Central memory CD8-positive, alpha-beta T cell (primary cell): ENCODE results near the gene PLXND1.
A peak's percentile ranks its signal among the peaks of the same experiment; 100 is the strongest.
"Not testable (repeated sequence)": the region's sequence is repeated elsewhere in the genome, so short reads cannot be mapped to it uniquely, and the experiment has no call there.

Experiments
- ATAC-seq: fragments of 150-1000 bp; cut with Tn5 transposase; replicated peaks from 2 replicates; pipeline ENCODE4 v1.10.0; 2022; ENCODE audit warnings: mild to moderate bottlenecking, moderate FRiP score, moderate number of reproducible peaks; ENCODE audit not compliant: poor library complexity, severe bottlenecking; ENCODE audit errors: extremely low read depth
- DNase-seq, 2 donors: peaks; one replicate each; pipeline ENCODE4 v3.0.0; 2021; ENCODE audit warnings: low spot score in 2 of 2
- H3K27ac Mint-ChIP-seq: one replicate; pipeline ENCODE4 v1.8.0; 2022; ENCODE audit warnings: low read depth, mild to moderate bottlenecking, moderate library complexity, mixed read lengths
- H3K27me3 Mint-ChIP-seq: one replicate; pipeline ENCODE4 v1.8.0; 2022; ENCODE audit warnings: mixed read lengths
- H3K36me3 Mint-ChIP-seq: one replicate; pipeline ENCODE4 v1.8.0; 2022; ENCODE audit warnings: mild to moderate bottlenecking, moderate library complexity, mixed read lengths; ENCODE audit not compliant: insufficient read depth
- H3K4me1 Mint-ChIP-seq: one replicate; pipeline ENCODE4 v1.8.0; 2022; ENCODE audit warnings: mixed read lengths
- H3K4me3 Mint-ChIP-seq: one replicate; pipeline ENCODE4 v1.8.0; 2022; ENCODE audit warnings: mild to moderate bottlenecking, moderate library complexity, mixed read lengths
- H3K9me3 Mint-ChIP-seq: one replicate; pipeline ENCODE4 v1.8.0; 2022; ENCODE audit warnings: mixed read lengths

The PLXND1 gene

DNA sequence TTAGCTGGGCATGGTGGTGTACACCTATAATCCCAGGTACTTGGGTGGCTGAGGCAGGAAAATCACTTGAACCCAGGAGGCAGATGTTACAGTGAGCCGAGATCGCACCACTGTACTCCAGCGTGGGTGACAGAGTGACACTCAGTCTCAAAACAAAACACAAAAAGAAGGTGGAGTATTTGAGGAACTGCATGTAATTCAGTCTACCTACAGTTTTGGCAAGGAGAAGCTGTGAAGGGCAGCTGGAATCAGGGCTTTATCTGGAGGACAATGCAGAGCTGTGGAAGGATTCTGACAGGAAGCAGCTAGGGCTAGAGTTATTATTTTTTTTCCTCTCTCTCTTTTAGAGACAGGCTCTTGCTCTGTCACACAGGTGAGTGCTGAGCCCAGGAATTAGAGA lies 56.7 kb downstream of the PLXND1 start:
- Mint-ChIP-seq H3K36me3 (peaks cover 2% of the 10 kb centered on the region), H3K4me3 (no peak overlapping the region), H3K4me1 (peaks cover 31% of the 10 kb centered on the region), H3K27ac (peak overlapping the region; percentile 39), H3K9me3 (no peaks in the 10 kb centered on the region), H3K27me3 (no peaks in the 10 kb centered on the region)
- DNase-seq (no peak), ATAC-seq (no peak)

- H3K27ac Mint-ChIP-seq = peak overlapping the region; percentile 39
Observed at GRCh38 chr3:129549006-129549800, 57.3 kb downstream of the PLXND1 start.

DNA sequence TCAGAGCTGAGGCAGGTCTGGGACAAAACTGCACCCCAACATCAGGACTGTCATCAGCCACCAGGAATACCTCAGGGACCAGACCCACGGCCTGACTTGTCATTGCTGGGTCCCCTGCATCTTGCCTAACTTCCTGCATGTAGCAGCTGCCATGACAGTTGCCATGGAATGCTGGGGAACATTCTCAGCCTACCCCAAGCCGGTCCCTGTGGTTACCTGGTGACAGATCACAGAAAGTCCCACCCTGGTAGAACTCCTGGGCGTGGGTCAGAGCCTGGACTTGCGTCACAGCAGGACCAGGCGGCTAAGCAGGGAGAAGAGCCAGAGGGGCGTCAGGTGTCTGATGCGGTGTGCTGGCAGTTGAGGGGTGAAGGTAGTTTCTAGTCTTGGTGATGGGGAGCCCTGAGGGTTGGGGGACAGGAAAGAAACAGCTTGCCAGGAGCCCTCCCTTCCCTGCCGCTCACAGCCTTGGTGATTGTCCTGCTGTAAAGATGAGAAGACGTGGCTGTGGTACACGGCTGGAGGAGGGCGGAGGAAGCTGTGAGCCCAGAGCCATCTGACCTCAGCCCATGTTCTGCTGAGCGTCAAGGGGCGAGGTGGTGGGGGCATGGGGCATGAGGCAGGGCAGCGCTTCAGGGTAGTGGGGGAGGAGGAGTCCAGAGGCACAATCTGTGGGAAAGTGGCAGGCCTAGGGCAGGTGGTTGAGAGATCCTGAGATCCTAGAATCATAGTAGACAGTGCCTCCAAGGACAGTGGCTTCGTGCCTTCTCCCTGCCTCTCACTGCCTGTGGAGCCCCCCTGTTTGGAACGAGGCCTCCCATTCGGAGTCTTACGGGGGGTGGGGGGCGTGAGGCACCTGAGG lies 58.1 kb downstream of the PLXND1 start:
- DNase-seq (no peak), ATAC-seq (no peak)
- no peak overlapping the region for H3K4me3 Mint-ChIP-seq
- peaks cover 3% of the 10 kb centered on the region for H3K36me3 Mint-ChIP-seq
- H3K27me3 Mint-ChIP-seq = no peaks in the 10 kb centered on the region
- H3K4me1 Mint-ChIP-seq = peaks cover 18% of the 10 kb centered on the region
- no peak overlapping the region for H3K27ac Mint-ChIP-seq
- no peaks in the 10 kb centered on the region for H3K9me3 Mint-ChIP-seq

More at GRCh38 chr3:129549006-129549800, 57.3 kb downstream of the PLXND1 start:
- ATAC-seq = no peak
- H3K4me1 Mint-ChIP-seq = peaks cover 27% of the 10 kb centered on the region
- H3K9me3 Mint-ChIP-seq = no peaks in the 10 kb centered on the region
- no peak overlapping the region for H3K4me3 Mint-ChIP-seq
- DNase-seq = no peak
- H3K27me3 Mint-ChIP-seq = no peaks in the 10 kb centered on the region
- H3K36me3 Mint-ChIP-seq = peaks cover 2% of the 10 kb centered on the region

DNA sequence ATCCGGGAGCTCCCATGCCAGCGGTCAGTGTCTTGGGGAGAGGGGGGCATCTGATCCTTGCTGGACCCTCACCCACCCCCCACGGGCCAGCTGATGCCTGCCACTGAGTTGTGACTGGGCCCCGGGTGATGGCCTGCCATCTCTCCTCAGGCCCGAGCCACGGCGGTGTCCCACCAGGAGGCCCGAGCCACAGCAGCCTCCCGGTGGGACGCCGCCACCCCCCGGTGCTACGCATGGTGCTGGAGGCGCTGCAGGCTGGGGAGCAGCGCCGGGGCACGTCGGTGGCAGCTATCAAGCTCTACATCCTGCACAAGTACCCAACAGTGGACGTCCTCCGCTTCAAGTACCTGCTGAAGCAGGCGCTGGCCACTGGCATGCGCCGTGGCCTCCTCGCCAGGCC lies 59.2 kb downstream of the PLXND1 start:
- H3K36me3 Mint-ChIP-seq = peaks cover 3% of the 10 kb centered on the region

GRCh38 chr3:129545951-129546350 lies 60.5 kb downstream of the PLXND1 start:
- not testable (repeated sequence) for H3K27ac Mint-ChIP-seq, H3K9me3 Mint-ChIP-seq, H3K36me3 Mint-ChIP-seq, H3K4me3 Mint-ChIP-seq, ATAC-seq, DNase-seq, H3K27me3 Mint-ChIP-seq, H3K4me1 Mint-ChIP-seq

More for the DNA sequence above, 59.2 kb downstream of the PLXND1 start:
- no peak for DNase-seq
- no peaks in the 10 kb centered on the region for H3K9me3 Mint-ChIP-seq
- no peak overlapping the region for H3K4me3 Mint-ChIP-seq
- no peaks in the 10 kb centered on the region for H3K27me3 Mint-ChIP-seq
- no peak overlapping the region for H3K27ac Mint-ChIP-seq
- ATAC-seq = no peak
- peaks cover 9% of the 10 kb centered on the region for H3K4me1 Mint-ChIP-seq

GRCh38 chr3:129543999-129544398 lies 62.5 kb downstream of the PLXND1 start:
- no peak for ATAC-seq
- Mint-ChIP-seq H3K4me1 (no peaks in the 10 kb centered on the region), H3K4me3 (no peak overlapping the region), H3K36me3 (peaks cover 3% of the 10 kb centered on the region), H3K27me3 (no peaks in the 10 kb centered on the region), H3K27ac (peak overlapping the region; percentile 10), H3K9me3 (no peaks in the 10 kb centered on the region)
- DNase-seq = no peak

- Mint-ChIP-seq H3K36me3 (peaks cover 3% of the 10 kb centered on the region), H3K27me3 (no peaks in the 10 kb centered on the region), H3K4me1 (no peaks in the 10 kb centered on the region), H3K9me3 (no peaks in the 10 kb centered on the region), H3K4me3 (no peak within 1 kb of the TSS), H3K27ac (peak within 1 kb of the TSS; percentile 10)
- DNase-seq = no peak
- no peak for ATAC-seq
Observed at GRCh38 chr3:129543156-129543790, 63.2 kb downstream of the PLXND1 start, which contains the start of gene H1-8. Gene H1-8, plus strand, starts transcription at chr3:129543175. Its CDS starts 44 bp downstream, at chr3:129543219.

GRCh38 chr3:129542747-129543146 lies 63.7 kb downstream of the PLXND1 start:
- Mint-ChIP-seq H3K36me3 (peaks cover 3% of the 10 kb centered on the region), H3K9me3 (no peaks in the 10 kb centered on the region), H3K27me3 (no peaks in the 10 kb centered on the region), H3K4me1 (no peaks in the 10 kb centered on the region), H3K4me3 (no peak overlapping the region), H3K27ac (no peak overlapping the region)
- no peak for ATAC-seq
- DNase-seq = no peak

GRCh38 chr3:129540776-129541516 lies 65.5 kb downstream of the PLXND1 start:
- no peaks in the 10 kb centered on the region for H3K9me3 Mint-ChIP-seq
- H3K27ac Mint-ChIP-seq = no peak overlapping the region
- no peak for ATAC-seq
- H3K27me3 Mint-ChIP-seq = no peaks in the 10 kb centered on the region
- H3K36me3 Mint-ChIP-seq = peaks cover 3% of the 10 kb centered on the region
- DNase-seq = no peak
- no peaks in the 10 kb centered on the region for H3K4me1 Mint-ChIP-seq
- H3K4me3 Mint-ChIP-seq = no peak overlapping the region

GRCh38 chr3:129539206-129539605 lies 67.3 kb downstream of the PLXND1 start:
- H3K4me3 Mint-ChIP-seq = no peak overlapping the region
- H3K9me3 Mint-ChIP-seq = no peaks in the 10 kb centered on the region
- no peak for DNase-seq
- peaks cover 3% of the 10 kb centered on the region for H3K36me3 Mint-ChIP-seq
- H3K27me3 Mint-ChIP-seq = no peaks in the 10 kb centered on the region
- no peak overlapping the region for H3K27ac Mint-ChIP-seq
- peaks cover 3% of the 10 kb centered on the region for H3K4me1 Mint-ChIP-seq
- ATAC-seq = no peak

GRCh38 chr3:129536804-129537203 lies 69.7 kb downstream of the PLXND1 start:
- no peak overlapping the region for H3K4me3 Mint-ChIP-seq
- peaks cover 7% of the 10 kb centered on the region for H3K4me1 Mint-ChIP-seq
- peaks cover under 1% of the 10 kb centered on the region for H3K36me3 Mint-ChIP-seq
- H3K27ac Mint-ChIP-seq = peak overlapping the region; percentile 81
- H3K27me3 Mint-ChIP-seq = no peaks in the 10 kb centered on the region
- DNase-seq (no peak), ATAC-seq (no peak)
- H3K9me3 Mint-ChIP-seq = no peaks in the 10 kb centered on the region

GRCh38 chr3:129536374-129536667 lies 70.2 kb downstream of the PLXND1 start:
- Mint-ChIP-seq H3K4me1 (peaks cover 12% of the 10 kb centered on the region), H3K4me3 (no peak overlapping the region), H3K27ac (no peak overlapping the region)

More at GRCh38 chr3:129536374-129536667, 70.2 kb downstream of the PLXND1 start:
- DNase-seq (no peak), ATAC-seq (no peak)
- no peaks in the 10 kb centered on the region for H3K9me3 Mint-ChIP-seq
- H3K27me3 Mint-ChIP-seq = no peaks in the 10 kb centered on the region
- H3K36me3 Mint-ChIP-seq = peaks cover 1% of the 10 kb centered on the region
